Measurements from ENCODE around the gene TBL1XR1. TPM values are rescaled to one million over a fixed set of nuclear protein-coding genes. Genes with fewer than 3 reads are reported as not detected.

TBL1XR1 gene
- total and polyA plus RNA-seq, 4 donors: 24.1 to 203 (median 77.4) TPM

DNA sequence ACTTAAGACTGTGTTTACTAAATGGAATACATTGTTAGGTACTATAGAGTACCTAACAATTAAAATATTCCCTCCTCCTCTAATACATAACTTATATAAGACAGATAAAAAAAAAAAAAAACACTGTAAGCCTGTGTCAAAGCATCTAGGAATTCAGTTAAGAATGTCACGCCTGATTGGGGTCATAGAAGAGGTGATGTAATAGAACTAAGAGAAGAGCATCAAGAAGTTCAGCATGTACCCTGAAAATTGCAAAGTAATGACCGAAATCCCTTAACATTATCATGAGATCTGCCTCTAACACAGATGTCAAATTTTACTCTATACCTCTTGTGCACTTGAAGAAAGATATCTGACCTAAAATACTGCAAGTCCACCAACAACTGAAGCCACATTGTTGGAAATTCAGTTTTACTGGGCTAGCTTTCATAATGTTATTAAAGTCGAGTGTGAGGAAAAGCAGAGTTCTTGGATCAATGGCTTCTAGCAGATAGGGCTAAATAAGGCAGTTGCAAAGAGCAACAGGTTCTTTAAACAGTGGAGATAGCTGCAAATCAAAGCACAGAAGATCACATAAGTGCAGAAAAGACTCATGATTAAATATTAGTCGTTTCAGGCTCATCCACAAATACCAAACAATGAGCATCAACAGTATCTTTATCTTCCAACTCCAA, 75.0 kb downstream of the TBL1XR1 start:
- no peak for DNase-seq
- Histone ChIP-seq H3K9me3 (ENCODE audit: control insufficient read depth in 4 of 4, insufficient read depth in 3 of 4, low read length in 3 of 4) (no peaks in the 10 kb centered on the region), H3K27ac (ENCODE audit: low read depth in 1 of 2, low read length in 1 of 2) (no peak overlapping the region), H3K9ac (ENCODE audit: insufficient read depth in 1 of 2, low read length in 2 of 2) (no peak overlapping the region), H3K36me3 (ENCODE audit: control insufficient read depth in 4 of 4, insufficient read depth in 4 of 4, low read length in 4 of 4) (no peaks in the 10 kb centered on the region), H3K4me1 (ENCODE audit: control insufficient read depth in 5 of 5, insufficient read depth in 5 of 5, low read length in 5 of 5) (peaks cover 0 to 30% (median 0%) of the 10 kb centered on the region in 5 donors), H3K27me3 (ENCODE audit: control insufficient read depth in 3 of 3, insufficient read depth in 3 of 3, low read length in 2 of 3) (no peaks in the 10 kb centered on the region), H3K4me3 (no peak overlapping the region)
- 74 to 78% methylated on average over 4 of the region's 4 CpGs for WGBS, 2 donors
- no peak for ATAC-seq (ENCODE audit: insufficient read depth, low FRiP score)
- TF ChIP-seq CTCF (IDR thresholded peaks at IDR 0.05; ENCODE audit: control extremely low read depth, extremely low read depth): no peak

DNA sequence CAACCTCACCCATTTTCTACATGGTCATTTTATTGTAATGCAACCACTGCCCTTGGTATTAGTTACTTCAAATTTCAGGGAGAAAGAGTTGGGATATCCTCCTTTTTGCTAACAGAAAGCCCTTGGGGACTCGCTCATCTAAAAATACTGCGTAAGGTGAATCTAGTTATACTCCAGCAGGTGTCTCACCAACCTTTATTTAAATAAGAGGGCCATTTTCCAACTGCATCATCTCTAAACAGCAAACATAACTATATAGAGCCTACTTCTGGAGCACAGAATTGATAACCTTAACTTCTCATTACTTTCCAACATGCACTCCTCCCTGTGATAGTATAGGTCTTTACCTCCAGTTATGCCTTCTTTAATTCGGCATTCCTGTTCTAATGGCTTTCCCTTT, 77.5 kb downstream of the TBL1XR1 start:
- no peak overlapping the region for H3K9ac ChIP-seq (ENCODE audit: insufficient read depth in 1 of 2, low read length in 2 of 2)
- H3K27me3 ChIP-seq (ENCODE audit: control insufficient read depth in 3 of 3, insufficient read depth in 3 of 3, low read length in 2 of 3): no peaks in the 10 kb centered on the region
- H3K4me1 ChIP-seq (ENCODE audit: control insufficient read depth in 5 of 5, insufficient read depth in 5 of 5, low read length in 5 of 5): peaks cover 0 to 26% (median 0%) of the 10 kb centered on the region in 5 donors
- no peak overlapping the region for H3K4me3 ChIP-seq
- DNase-seq: no peak
- ATAC-seq (ENCODE audit: insufficient read depth, low FRiP score): no peak
- no peak for TF ChIP-seq CTCF (IDR thresholded peaks at IDR 0.05; ENCODE audit: control extremely low read depth, extremely low read depth)
- 78 to 86% methylated on average over 3 of the region's 3 CpGs for WGBS, 2 donors
- H3K9me3 ChIP-seq (ENCODE audit: control insufficient read depth in 4 of 4, insufficient read depth in 3 of 4, low read length in 3 of 4): no peaks in the 10 kb centered on the region
- no peaks in the 10 kb centered on the region for H3K36me3 ChIP-seq (ENCODE audit: control insufficient read depth in 4 of 4, insufficient read depth in 4 of 4, low read length in 4 of 4)
- H3K27ac ChIP-seq (ENCODE audit: low read depth in 1 of 2, low read length in 1 of 2): no peak overlapping the region

DNA sequence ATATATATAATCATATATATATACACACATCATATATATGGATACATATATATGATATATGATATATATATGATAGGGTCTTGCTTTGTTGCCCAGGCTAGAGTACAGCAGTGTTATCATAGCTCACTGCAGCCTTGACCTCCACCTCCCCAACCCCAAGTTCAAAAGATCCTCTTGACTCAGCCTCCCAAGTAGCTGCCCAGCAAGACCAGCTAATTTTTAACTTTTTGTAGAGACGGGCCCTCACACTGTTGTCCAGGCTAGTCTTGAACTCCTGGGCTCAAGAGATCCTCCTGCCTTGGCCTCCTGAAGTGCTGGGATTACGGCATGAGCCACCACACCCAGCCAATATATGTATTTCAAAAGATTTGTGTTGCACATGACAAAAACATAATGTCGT, 83.0 kb downstream of the TBL1XR1 start:
- Histone ChIP-seq H3K4me3 (no peak overlapping the region), H3K36me3 (ENCODE audit: control insufficient read depth in 4 of 4, insufficient read depth in 4 of 4, low read length in 4 of 4) (peaks cover 0 to 2% (median 0%) of the 10 kb centered on the region in 4 donors), H3K9me3 (ENCODE audit: control insufficient read depth in 4 of 4, insufficient read depth in 3 of 4, low read length in 3 of 4) (no peaks in the 10 kb centered on the region), H3K9ac (ENCODE audit: insufficient read depth in 1 of 2, low read length in 2 of 2) (no peak overlapping the region), H3K27me3 (ENCODE audit: control insufficient read depth in 3 of 3, insufficient read depth in 3 of 3, low read length in 2 of 3) (no peaks in the 10 kb centered on the region), H3K27ac (ENCODE audit: low read depth in 1 of 2, low read length in 1 of 2) (no peak overlapping the region), H3K4me1 (ENCODE audit: control insufficient read depth in 5 of 5, insufficient read depth in 5 of 5, low read length in 5 of 5) (peaks cover 0 to 19% (median 0%) of the 10 kb centered on the region in 5 donors)
- TF ChIP-seq CTCF (IDR thresholded peaks at IDR 0.05; ENCODE audit: control extremely low read depth, extremely low read depth): no peak
- ATAC-seq (ENCODE audit: insufficient read depth, low FRiP score) (no peak), DNase-seq (no peak)
- 63 to 66% methylated on average over 3 of the region's 3 CpGs for WGBS, 2 donors

DNA sequence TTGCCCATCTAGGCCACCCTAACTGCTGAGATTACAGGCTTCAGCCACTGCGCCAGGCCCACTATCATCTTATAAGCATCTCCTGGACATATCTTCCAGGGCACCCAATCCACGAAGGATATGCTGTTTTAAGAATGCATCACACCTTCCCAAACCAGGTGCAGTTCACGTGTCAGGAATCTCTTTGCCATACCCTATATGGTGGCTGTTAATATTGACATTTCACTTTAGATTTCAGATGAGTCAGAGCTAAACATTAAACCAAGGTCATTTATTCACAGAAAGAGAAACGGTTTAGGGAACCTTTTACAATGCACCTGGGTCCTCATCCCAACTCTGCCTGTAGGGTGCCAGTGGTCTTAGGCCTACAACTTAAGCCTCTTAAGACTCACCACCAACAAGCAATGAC, 85.7 kb downstream of the TBL1XR1 start:
- H3K27me3 ChIP-seq (ENCODE audit: control insufficient read depth in 3 of 3, insufficient read depth in 3 of 3, low read length in 2 of 3): no peaks in the 10 kb centered on the region
- no peaks in the 10 kb centered on the region for H3K9me3 ChIP-seq (ENCODE audit: control insufficient read depth in 4 of 4, insufficient read depth in 3 of 4, low read length in 3 of 4)
- no peak for DNase-seq
- H3K9ac ChIP-seq (ENCODE audit: insufficient read depth in 1 of 2, low read length in 2 of 2): no peak overlapping the region
- H3K4me3 ChIP-seq: no peak overlapping the region
- TF ChIP-seq CTCF (IDR thresholded peaks at IDR 0.05; ENCODE audit: control extremely low read depth, extremely low read depth): no peak
- WGBS, 2 donors: 81 to 86% methylated on average over 4 of the region's 4 CpGs
- H3K36me3 ChIP-seq (ENCODE audit: control insufficient read depth in 4 of 4, insufficient read depth in 4 of 4, low read length in 4 of 4): peaks cover 0 to 2% (median 0%) of the 10 kb centered on the region in 4 donors
- H3K27ac ChIP-seq (ENCODE audit: low read depth in 1 of 2, low read length in 1 of 2): no peak overlapping the region
- ATAC-seq (ENCODE audit: insufficient read depth, low FRiP score): no peak
- peaks cover 0 to 18% (median 5%) of the 10 kb centered on the region in 5 donors for H3K4me1 ChIP-seq (ENCODE audit: control insufficient read depth in 5 of 5, insufficient read depth in 5 of 5, low read length in 5 of 5)
